NCI-H748 treated with DMSO at 0.1 percent for 48 hours (cell line): ENCODE measurements around the gene LILRA5.
"Not testable (repeated sequence)": the region's sequence is repeated elsewhere in the genome, so short reads cannot be mapped to it uniquely, and the experiment has no call there.

ENCODE experiments used
- DNase-seq: peaks from one replicate; lab custom pipeline; 2025; lab: John Stamatoyannopoulos, UW

LILRA5 gene

DNA sequence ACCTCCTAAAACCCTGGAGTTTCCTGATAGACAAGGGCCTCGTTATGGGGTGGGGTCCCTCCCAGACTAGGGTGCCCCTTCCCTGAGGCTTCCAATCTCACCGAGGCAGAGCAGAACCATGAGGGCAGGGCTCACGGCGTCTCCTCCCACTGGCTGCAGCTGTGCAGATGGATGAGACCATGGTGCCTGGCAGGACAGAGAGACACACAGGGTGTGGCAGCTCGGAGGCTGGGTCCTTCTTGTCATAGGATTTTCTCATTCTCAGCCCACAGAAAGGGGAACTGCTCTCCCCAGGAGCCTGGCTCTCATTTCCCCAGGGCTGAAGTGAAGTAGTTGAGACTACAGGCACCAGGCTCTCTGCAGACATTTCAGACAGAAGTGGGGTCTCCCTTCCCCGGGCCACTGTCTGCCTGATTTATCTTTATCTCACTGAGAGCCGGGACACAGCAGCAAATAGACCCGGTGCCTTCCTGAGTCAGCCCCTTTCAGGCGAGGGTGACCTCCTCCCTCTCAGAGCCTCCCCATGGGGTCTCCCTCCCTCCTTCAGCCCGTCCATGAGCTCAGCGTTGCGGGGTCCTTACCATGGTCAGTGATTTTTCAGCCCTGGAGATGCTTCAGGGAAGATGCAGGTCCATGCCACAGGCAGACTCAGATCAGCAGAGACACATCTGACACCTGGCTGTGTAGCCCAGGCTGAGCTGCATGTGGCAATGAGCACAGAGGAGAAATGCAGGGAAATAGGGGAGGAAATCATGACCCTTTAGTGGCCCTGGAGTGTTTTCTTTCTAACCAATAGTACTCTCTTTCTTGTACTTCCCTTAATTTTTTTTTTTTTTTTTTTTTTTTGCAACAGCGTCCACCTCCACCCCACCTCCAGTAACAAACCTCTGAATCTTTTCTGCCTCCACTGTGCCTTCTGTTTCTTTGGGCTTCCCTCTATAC lies at the start of gene LILRA5:
LILRA5 (minus strand) TSS at position 731 of the 942 bp plus-strand sequence; CDS start at position 584, 147 bp downstream.
- no peak for DNase-seq

DNA sequence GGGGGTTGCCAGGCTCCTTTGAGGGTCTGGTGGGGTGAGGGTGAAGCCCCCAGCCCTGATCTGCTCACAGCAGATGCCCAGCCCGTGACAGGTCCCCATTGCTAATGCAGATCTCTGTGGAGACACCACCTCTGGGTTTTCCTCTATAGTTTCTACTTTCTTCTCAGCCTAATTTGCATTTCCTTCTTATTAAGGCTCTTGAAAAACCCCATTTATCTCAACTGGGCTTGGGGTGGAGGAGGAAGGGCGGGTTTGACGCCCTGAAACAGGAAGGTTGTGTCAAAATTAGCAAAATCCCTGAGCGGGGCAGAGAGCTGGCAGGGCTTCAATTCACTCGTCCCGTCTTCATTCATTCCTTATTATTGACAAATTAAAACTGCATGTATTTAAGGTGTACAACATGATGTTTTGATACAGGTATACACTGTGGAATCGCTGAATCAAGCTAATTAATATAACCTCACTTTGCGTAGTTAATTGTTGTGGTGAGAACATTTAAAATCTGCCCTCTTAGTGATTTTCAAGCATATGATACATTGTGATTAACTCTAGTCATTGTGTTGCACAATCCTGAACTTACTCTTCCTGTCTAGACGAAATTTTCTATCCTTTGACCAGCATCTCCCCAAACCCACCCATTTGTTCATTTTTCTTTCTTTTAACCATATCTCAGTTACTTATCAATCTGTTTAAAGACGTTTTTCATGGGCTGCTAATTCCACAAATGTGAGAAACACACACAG lies 48.9 kb upstream of the LILRA5 start:
- not testable (repeated sequence) for DNase-seq

DNA sequence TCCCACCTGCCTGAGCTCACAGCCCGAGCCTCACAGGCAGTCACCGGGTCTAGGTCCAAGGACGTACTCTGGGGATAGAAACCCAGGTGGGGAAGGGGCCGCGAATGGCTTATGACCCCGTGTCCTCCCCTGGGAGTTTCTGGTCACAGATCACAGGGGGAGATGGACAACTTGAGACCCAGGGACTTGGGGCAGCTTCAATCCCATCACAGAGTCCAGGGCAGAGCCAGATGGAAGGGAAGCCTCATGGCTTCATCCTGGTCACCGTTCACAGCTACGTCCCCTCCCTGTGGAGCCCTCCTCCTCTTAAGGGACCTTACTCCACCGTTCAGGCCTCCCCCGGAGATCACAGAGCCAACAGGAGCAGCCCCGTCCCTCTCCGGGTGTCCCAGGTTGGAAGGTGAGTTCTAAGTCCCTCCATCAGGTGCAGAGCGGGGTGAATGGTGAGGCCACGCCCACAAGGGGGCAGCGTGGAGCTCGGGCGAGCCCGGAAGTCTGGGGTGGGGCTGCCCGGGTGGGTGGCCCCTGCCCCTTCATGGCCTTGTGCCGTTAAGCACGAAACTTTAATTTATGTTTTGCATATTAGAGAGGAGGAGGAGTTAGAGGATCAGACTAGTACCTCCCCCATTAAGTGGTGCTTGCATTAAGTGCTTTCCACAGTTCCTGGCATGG lies 46.3 kb upstream of the LILRA5 start:
- DNase-seq, result not testable (repeated sequence)

DNA sequence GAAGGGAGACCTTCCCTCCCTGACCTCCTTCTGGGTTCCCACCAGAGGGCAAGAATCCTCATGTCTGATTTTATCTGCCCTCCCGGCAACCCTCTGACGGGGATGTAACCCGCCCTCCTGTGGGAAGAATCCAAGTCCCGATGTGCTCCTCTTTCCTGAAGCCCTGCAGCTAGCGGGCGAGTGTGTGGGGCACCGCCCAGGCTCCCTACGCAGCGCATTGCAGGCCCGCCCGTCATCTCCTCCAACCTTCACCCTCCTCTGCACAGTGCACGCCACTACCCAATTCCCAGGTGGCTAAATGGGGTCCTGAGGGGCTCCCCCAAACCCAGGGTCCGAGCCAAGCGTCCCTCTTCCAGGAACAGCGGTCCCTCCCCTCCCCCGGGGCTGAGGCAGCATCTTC lies 44.4 kb upstream of the LILRA5 start:
- DNase-seq, result no peak

DNA sequence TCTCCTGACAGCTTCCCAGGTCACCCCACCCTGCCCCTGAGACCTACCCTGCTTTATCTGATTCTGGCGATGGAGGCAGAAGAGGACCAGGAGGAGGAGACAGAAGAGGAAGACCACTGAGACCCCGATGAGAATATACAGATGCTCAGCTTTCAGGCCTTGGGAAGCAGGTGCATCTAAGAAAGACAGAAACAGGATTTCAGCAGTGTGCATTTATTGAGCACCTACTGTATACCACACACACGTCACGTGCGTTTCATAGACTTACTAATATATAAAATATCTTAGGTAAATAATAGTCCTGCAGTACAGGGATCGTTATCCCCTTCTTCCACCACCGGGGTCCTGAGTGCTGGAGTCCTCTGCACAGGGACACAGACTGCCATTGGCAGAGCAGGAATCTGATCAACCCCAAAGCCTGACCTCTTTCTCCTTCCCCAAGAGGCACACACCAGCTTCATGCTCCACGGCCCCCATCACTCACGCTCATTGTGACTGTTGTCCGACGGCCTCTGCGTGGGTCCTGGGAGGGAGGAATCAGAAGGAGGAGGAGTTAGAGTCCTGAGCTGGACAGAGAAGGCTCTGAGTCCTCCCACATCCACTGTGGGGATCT lies 43.6 kb upstream of the LILRA5 start:
- DNase-seq, result no peak

DNA sequence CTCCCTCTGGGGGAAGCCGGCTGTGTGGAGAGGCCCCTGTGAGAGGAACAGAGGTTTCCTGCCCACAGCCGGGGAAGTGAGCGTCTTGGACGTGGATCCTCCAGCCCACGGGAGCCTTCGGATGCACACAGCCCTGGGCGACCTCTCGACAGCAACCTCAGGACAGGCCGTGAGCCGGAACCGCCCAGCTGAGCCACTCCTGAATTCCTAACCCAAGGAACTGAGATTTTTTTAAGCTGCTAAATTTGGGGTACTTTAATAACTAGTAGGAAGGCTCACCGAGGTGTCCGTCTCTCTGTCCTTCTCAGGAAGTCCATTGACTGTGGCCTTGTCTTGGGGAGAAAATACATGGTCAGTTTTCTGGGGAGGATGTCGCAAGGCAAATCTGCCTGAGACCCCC lies 42.7 kb upstream of the LILRA5 start:
- DNase-seq, result no peak

DNA sequence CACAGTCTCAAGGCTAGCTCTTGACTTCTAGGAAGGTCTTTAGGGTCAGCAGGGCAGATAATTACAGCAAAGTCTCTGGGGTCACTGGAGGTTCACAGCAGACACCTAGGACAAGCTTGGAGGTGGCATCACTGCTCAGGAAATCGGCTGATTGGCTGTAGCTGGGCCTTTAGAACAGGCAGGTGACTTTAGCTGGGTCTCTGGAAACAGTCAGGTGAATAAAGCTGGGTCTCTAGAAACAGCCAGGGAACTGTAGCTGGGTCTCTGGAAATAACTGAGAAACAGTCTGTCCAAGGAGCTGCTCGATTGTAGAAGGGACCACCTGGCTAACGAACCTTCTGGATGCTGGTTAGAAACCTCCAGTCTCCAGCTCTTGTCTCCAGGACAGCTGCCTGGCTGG lies 41.8 kb upstream of the LILRA5 start:
- DNase-seq, result no peak

DNA sequence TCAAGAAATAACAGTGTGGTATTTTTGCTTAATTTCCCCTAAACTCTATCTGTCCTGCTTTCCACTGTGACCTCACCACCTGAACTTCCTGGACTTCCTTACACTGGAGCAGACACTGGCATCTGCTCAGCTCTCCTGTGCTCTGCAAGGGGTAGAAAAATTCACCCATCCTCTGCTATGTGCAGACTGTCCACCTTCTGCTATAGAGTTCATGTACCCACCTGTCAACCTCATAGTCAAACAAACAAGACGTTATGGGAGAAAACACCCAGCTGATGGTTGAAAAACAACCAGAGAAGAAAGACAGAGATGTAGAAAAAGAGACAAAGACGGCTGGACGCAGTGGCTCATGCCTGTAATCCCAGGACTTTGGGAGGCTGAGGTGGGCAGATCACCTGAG lies 39.6 kb upstream of the LILRA5 start:
- no peak for DNase-seq

DNA sequence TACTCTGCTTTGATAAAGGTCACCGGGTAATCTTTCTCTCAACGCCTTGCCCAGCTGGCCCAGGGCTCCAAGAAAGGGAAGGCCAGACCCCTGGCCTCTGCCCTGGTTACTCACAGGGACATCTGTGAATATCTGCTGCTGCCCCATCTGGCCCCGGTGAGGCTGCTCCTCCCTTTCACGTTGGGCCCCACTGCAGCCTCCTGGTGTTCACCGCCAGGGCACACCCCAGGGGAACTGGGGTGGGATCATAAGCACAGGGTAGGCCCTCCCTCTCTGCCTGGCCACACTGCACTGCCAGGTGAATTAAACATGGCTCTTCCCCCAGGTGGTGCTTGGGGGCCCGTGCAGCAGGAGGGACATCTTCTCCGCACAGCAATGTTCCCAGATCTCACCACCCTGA lies 39.1 kb upstream of the LILRA5 start:
- no peak for DNase-seq

DNA sequence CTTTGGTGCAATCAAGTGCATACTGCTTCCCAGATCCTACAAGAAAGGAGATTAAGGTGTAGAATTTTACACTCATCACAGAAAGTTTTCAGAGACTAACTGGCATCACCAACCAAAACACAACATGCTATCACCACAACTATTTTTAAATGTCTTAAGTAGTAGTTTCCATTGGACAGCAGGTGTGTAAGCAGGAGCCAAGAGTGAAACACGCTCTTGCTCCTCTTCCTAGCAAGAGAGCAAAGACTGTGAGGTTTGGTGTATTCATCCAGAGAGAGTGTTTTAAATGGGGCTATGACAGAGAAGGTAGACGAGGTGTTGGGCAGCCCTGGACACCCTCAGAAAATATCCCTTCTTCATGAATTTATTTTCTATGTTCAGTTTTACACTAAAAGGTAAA lies 38.5 kb upstream of the LILRA5 start:
- no peak for DNase-seq

DNA sequence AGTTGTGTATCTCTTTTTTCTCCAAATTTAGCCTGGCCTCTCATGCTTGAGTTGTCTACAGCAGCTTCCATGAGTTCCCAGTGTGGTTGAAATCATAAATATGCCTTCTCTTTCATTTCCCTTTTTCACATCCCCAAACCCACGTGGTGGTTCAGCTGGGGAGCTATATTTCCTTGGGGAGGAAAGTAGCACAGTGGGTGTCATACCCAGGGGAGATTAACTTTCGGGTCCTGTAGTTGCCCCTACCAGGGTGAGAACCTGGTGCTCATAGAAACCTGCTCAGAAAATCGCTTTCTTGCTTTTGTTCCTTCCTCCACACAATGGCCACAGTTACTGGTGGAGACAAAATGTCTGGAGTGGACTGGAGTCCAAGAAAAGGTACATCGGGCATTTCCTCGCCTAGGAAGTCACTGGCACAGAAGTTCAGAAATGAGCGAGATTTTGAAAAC lies 33.0 kb upstream of the LILRA5 start:
- DNase-seq, result no peak

DNA sequence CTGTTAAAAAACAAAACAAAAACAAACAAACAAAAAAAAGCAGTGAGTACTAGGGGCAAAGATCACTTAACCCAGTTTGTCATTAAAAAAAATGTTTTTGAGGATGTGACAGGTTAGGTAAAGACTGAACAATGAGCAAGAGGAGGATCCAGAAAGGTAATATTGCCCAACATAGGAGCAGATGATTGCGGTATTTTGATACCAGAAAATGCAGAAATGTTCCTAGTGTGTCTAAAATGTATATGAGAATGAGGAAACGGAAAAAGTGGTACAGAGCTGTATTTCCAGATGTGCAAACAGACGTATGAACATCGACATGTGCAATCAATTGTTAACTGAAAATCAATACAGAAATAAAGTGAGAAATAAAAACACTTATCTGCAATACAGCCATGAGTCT lies 30.9 kb upstream of the LILRA5 start:
- DNase-seq, result no peak

DNA sequence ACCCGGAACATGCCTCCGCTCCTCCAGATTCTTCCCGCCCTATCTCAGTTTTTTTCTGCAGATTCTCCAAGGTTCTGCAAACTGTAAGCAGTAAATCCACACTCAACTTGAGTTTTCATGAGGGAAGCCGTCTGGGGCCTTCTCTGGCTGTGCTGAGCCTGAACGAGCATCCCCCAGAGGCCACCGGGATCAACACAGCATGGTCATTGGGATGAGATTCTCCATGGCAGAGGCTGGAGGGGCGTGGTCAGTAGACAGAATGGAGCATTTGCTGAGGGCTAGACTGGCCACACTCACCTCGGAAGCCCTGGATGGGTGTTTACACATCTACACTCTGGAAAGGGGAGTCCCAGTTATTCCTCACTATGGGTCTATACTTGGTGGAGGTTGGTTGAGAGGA lies 28.3 kb upstream of the LILRA5 start:
- DNase-seq, result no peak

DNA sequence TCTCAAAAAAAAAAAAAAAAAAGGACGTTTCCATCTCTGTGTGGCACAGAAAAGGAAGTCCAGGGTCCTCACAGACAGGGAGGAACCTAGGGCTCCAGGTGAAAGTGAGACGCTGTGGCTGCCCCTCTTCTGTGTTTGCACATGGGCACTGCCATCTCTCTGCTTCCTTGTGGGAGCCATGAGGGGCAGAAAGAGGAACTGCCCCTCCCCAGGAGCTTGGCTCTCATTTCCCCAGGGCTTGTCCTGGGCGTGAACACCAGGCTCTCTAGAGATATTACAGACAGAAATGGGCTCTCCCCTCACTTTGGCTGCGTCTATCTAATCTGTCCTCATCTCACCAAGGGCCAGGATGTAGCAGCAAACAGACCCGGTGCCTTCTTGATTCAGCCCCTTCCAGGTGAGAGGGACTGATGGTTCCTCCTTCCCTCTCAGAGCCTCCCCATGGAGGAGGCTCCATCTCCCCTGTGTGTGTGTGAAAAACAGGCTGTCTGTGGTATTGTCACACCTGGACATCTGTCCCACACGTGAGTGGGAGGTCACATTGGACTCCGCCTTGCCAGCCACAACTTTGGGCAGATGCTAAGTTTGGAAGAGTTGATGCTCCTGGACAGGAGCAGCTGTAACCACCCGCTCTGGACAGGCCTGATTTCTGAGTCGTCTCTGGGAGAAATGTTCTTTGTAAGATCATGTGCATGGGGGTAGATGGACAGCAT lies 26.8 kb upstream of the LILRA5 start:
- no peak for DNase-seq

DNA sequence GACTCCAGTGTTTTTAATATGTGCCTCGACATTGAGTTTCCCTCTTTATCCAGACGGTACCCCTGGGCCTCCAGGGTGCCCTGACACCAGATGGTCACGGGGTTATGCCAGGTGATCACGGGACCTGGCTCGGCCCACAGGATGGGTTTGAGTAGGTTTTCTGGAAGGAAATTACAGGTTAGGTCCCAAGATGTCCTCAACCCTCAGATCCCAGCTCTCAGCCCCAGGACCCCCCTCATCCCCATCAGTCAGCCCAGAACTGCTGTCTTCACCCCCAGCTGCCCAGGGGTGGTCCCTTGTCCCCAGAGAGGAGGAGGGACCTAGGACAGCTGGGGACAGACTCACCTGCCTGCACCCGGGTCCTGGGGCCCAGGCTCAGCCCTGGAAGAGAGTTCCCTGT lies 25.6 kb upstream of the LILRA5 start:
- no peak for DNase-seq

DNA sequence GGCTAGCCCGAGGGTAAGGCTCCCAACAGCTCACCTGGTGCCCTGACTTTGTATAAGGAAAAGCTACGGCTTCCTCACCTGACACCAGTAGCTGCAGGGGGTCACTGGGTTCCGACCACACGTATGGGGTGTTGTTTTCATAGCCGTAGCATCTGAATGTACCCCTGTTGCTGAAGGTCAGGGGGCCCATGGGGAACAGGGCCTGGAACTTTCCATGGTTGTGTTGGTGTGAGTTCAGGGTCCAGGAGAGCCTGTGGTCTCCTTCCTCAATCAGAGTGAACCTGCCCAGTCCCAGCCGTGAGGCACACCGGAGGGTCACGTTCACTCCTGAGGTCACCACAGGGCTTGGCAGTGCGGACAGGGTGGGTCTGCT lies 24.9 kb upstream of the LILRA5 start:
- DNase-seq, result no peak

DNA sequence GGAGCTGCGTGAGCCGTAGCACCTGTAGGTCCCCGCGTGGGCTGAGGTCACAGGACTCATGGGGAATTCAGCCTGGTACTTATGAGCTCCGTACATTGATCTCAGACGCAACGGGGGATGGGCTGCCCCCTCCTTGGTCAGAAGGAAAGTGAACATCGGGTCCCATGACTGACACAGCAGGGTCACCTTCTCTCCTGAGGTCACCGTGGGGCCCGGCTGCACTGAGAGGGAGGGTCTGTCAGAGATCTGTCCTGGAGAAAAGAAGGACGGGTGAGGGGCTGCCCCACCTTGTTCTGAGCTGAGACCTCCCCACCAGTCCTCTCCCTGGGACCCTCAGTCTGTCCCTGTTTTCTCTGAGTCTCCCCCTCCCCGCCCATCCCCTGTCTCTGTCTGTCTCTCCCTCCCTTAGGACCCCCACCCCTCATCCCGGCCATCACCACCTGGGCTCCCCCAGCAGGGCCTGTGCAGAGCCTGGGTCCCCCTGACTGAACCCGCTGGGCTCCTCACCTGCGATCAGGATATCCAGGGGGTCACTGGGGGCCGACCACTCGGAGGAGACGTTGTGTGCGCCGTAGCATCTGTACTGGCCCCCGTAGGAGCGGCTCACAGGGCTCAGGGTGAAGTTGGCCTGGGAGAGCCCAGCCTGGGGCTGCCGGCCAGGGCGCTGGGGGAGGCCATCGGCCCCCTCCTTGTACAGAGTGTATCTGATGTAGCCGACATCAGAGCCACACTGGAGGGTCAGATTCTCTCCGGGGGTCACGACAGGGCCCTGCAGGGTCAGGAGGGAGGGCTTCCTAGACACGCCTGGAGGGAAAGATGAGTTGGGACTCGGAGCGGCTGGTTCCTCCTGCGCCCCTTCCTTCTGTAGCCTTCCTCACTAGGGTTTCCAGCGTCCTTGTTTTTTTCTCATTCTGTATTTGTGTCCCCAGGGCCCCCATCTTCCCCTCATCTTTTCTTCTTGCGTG lies 24.2 kb upstream of the LILRA5 start:
- DNase-seq, result no peak

DNA sequence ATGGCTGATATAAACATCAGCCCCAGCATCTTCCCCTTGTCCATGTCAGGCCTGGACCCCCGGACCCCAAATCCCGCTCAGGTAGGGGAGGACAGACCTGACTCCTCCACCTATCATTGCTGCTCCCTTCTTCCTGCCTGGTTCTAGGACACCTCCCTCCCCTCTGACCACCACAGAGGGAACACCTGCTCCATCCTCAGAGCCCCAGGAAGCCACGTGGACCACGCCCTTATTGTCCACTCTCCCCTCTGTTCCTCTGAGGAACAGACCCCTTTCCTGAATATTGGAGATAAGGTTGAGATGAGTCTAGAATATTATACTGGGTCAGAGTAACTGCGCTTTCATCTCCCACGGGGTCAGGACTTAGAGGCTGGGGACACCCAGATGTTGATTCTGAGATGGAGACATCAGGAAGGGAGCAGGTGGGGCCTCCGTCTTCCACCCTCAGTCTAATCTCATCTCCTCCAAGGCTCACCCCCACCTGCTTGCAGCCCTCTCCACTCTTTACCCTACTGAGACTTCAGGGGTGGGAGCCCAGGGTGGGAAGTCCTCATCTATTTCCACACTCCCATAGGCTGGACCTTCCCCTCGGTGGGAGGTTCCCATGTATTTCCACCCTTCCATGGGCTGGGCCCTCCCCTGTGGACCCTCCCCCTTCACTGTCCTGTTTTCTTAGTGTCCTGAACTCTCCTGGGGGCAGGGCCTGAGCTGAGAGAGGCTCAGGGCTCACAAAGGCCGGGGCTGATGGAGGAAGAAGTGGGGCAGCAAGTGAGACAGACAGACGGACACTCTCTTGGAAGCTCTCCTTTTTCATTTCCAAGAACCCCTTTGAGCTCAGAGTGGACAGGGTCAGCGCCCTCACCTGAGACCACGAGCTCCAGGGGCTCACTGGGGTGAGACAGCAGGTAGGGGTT lies 23.3 kb upstream of the LILRA5 start:
- DNase-seq, result no peak

DNA sequence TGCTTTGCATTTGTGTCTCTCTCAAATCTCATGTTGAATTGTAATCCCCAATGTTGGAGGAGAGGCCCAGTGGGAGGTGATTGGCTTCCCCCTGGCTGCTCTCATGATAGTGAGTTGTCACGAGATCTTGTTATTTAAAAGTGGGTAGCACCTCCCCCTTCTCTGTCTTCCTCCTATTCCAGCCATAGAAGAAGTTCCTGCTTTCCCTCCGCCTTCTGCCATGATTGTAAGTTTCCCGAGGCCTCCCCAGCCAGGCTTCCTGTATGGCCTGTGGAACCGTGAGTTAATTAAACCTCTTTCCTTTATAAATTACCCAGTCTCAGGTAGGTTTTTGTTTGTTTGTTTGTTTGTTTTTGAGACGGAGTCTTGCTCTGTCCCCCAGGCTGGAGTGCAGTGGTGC lies 22.2 kb upstream of the LILRA5 start:
- DNase-seq, result no peak
